ENCODE results near the gene NTM.
A peak's percentile ranks its signal among the peaks of the same experiment; 100 is the strongest.

The NTM gene

GRCh38 chr11:132285631-132286030 lies 915.2 kb downstream of the NTM start:
- DNase-seq (ENCODE audit: low read depth, low spot score): no peak
- TF ChIP-seq CTCF (IDR thresholded peaks at IDR 0.05; ENCODE audit: low read depth, low read length): no peak
- no peak overlapping the region for H3K4me3 ChIP-seq (ENCODE audit: low read depth, low read length)
- in situ Hi-C loops (cut with HindIII; ENCODE audit: low sequenced_read_pairs): no loop called here

- no peak for TF ChIP-seq CTCF (IDR thresholded peaks at IDR 0.05; ENCODE audit: low read depth, low read length)
- in situ Hi-C loops (cut with HindIII; ENCODE audit: low sequenced_read_pairs): no loop called here
- H3K4me3 ChIP-seq (ENCODE audit: low read depth, low read length): no peak overlapping the region
- DNase-seq (ENCODE audit: low read depth, low spot score): no peak
Measured at GRCh38 chr11:132286106-132286505, 915.7 kb downstream of the NTM start.

GRCh38 chr11:132288036-132288435 lies 917.6 kb downstream of the NTM start:
- in situ Hi-C loops (cut with HindIII; ENCODE audit: low sequenced_read_pairs): no loop called here
- TF ChIP-seq CTCF (IDR thresholded peaks at IDR 0.05; ENCODE audit: low read depth, low read length): no peak
- DNase-seq (ENCODE audit: low read depth, low spot score): no peak
- no peak overlapping the region for H3K4me3 ChIP-seq (ENCODE audit: low read depth, low read length)

- no peak for TF ChIP-seq CTCF (IDR thresholded peaks at IDR 0.05; ENCODE audit: low read depth, low read length)
- H3K4me3 ChIP-seq (ENCODE audit: low read depth, low read length): no peak overlapping the region
- in situ Hi-C loops (cut with HindIII; ENCODE audit: low sequenced_read_pairs): no loop called here
- DNase-seq (ENCODE audit: low read depth, low spot score): peak; percentile 20
Measured at GRCh38 chr11:132289590-132290256, 919.3 kb downstream of the NTM start.

GRCh38 chr11:132293586-132293985 lies 923.2 kb downstream of the NTM start:
- H3K4me3 ChIP-seq (ENCODE audit: low read depth, low read length): no peak overlapping the region
- no peak for DNase-seq (ENCODE audit: low read depth, low spot score)
- in situ Hi-C loops (cut with HindIII; ENCODE audit: low sequenced_read_pairs): no loop called here
- TF ChIP-seq CTCF (IDR thresholded peaks at IDR 0.05; ENCODE audit: low read depth, low read length): no peak

- H3K4me3 ChIP-seq (ENCODE audit: low read depth, low read length): no peak overlapping the region
- TF ChIP-seq CTCF (IDR thresholded peaks at IDR 0.05; ENCODE audit: low read depth, low read length): no peak
- no peak for DNase-seq (ENCODE audit: low read depth, low spot score)
- in situ Hi-C loops (cut with HindIII; ENCODE audit: low sequenced_read_pairs): no loop called here
Measured at GRCh38 chr11:132296946-132297610, 926.7 kb downstream of the NTM start.

All from astrocyte of the spinal cord (primary cell).